Stomach (tissue), 9 donors: ENCODE results near the gene SAXO2. TPM values are rescaled to one million over a fixed set of nuclear protein-coding genes. Genes with fewer than 3 reads are reported as not detected.
A peak's percentile ranks its signal among the peaks of the same experiment; 100 is the strongest.
"Not testable (repeated sequence)": the region's sequence is repeated elsewhere in the genome, so short reads cannot be mapped to it uniquely, and the experiment has no call there.

ENCODE experiments used
- DNase-seq, 2 donors: peaks; one replicate each; pipeline versions ENCODE4 v3.0.0 to v3.0.0-alpha.2; 2013 to 2019
- H3K27ac ChIP-seq, 5 donors: fragments of 200-600 bp in 4 of 5; sonication (generic) in 4 of 5; one replicate each; pipeline ENCODE4 v1.5.1; 2013 to 2019; ENCODE audit warnings: mild to moderate bottlenecking in 1 of 5, moderate library complexity in 1 of 5
- H3K27me3 ChIP-seq, 3 donors: fragments of 200-600 bp; sonication (generic); one replicate each; pipeline ENCODE4 v1.5.1; 2017 to 2019; ENCODE audit warnings: mixed run types in 1 of 3
- H3K36me3 ChIP-seq, 4 donors: fragments of 200-600 bp; sonication (generic); 1 replicate in 3 of 4; 2 replicates in 1 of 4; pipeline ENCODE4 v1.5.1; 2016 to 2019
- H3K4me1 ChIP-seq, 4 donors: fragments of 200-600 bp; sonication (generic); one replicate each; pipeline ENCODE4 v1.5.1; 2016 to 2019
- H3K4me3 ChIP-seq, 4 donors: fragments of 200-600 bp; sonication (generic) in 3 of 4; one replicate each; pipeline ENCODE4 v1.5.1; 2016 to 2019; ENCODE audit warnings: mild to moderate bottlenecking in 1 of 4
- H3K9me3 ChIP-seq, 4 donors: fragments of 200-600 bp; sonication (generic); one replicate each; pipeline ENCODE4 v1.5.1; 2016 to 2019
- WGBS, 5 donors: extraction: QIAGEN DNeasy Blood & Tissue Kit in 3 of 5; methylation state at CpG; one replicate each; pipeline versions ENCODE4 v1.1.5 to v1.1.7; 2013 to 2018; 5-methylcytosine and 5-hydroxymethylcytosine counted together
- intact Hi-C: fragments of 100-400 bp; cut with DNase I; formaldehyde crosslinking; loops from one replicate; pipeline ENCODE4 v1.15.1; 2023; ENCODE audit warnings: low total_unique reads
- polyA plus RNA-seq, 3 donors: library from polyadenylated mRNA; stranded (reverse); fragments of 200-250 nt; gene quantifications; one replicate each; pipeline ENCODE4 v1.2.3, GENCODE V29; 2013
- total RNA-seq, 5 donors: library from RNA; depleted of rRNA; stranded (reverse); fragments of >200 nt; gene quantifications; one replicate each; pipeline versions ENCODE4 v1.1.0 to v1.2.3, GENCODE V29; 2014 to 2016
- donor health status: healthy with polysubstance abuse.
- donor health status: Bipolar disorder and iron deficiency.
- donor health status: healthy.

SAXO2 gene
- total and polyA plus RNA-seq, 8 donors = 0.14 to 18.7 (median 3.3) TPM; not detected in 2

DNA sequence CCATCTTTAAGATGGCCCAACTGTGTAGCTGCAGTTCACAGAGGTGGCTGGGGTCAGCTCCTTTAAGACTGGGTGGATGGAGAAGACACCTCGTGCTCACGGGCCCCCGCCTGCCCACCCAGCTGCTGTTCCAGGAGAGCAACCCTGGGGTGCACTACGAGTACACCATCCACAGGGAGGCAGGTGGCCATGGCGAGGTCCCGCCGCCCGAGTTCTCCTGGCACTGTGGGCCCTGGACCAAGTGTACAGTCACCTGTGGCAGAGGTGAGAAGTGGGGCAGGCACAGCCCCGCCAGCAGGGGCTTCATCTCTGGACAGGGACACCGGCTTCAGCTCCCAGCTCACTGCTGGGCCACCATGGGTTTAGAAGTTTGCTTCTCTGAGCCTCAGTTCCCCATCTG, 59.9 kb downstream of the SAXO2 start:
- DNase-seq, H3K9me3 ChIP-seq, H3K4me1 ChIP-seq, H3K4me3 ChIP-seq, H3K36me3 ChIP-seq, H3K27me3 ChIP-seq, intact Hi-C loops, H3K27ac ChIP-seq: not testable (repeated sequence)
- WGBS, 5 donors = 71 to 100% methylated on average over 2 to 4 of the region's 10 CpGs; no CpG with 5 or more reads in 3 of the 5 donors

DNA sequence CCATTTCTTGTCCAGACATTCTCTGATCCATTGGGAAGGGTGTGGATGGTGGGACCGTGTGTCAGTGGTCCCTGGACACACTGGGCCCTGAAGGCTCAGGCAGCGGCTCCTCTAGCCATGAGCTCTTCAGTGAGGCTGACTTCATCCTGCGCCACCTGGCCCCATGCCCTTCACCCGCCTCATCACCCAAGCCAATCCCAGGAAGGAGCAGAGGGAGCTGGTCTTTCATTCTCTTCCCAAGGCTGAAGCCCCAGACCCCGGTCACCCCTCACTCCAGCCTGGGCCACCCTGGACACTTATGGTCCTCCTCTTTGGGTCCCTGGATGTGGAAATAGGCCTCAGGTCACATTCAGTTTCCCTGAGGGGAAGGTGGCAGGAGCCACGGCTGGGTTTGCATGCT, 62.2 kb downstream of the SAXO2 start:
- H3K4me3 ChIP-seq, intact Hi-C loops, H3K27me3 ChIP-seq, H3K9me3 ChIP-seq, H3K4me1 ChIP-seq, H3K27ac ChIP-seq, H3K36me3 ChIP-seq: not testable (repeated sequence)
- 74 to 89% (median 84%) methylated on average over 3 to 6 of the region's 6 CpGs for WGBS, 5 donors
- DNase-seq = peak in 1 of 2 donors; percentile 20

DNA sequence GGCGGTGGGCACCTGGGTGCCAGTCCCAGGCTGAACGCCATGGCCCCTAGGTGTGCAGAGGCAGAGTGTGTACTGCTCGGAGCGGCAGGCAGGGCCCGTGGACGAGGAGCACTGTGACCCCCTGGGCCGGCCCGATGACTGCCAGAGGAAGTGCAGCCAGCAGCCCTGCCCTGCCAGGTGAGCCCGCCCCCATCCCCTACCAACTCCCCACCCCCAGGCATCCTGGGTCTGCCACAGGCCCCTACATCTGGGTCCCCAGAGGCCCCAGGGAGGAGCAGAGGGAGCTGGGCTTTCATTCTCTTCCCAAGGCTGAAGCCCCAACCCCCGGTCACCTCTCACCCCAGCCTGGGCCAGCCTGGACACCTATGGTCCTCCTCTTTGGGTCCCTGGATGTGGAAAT, 63.0 kb downstream of the SAXO2 start:
- H3K9me3 ChIP-seq, H3K27ac ChIP-seq, DNase-seq, H3K4me3 ChIP-seq, H3K27me3 ChIP-seq, H3K36me3 ChIP-seq, intact Hi-C loops, H3K4me1 ChIP-seq: not testable (repeated sequence)
- WGBS, 5 donors = 83 to 93% (median 88%) methylated on average over 1 to 10 of the region's 10 CpGs

DNA sequence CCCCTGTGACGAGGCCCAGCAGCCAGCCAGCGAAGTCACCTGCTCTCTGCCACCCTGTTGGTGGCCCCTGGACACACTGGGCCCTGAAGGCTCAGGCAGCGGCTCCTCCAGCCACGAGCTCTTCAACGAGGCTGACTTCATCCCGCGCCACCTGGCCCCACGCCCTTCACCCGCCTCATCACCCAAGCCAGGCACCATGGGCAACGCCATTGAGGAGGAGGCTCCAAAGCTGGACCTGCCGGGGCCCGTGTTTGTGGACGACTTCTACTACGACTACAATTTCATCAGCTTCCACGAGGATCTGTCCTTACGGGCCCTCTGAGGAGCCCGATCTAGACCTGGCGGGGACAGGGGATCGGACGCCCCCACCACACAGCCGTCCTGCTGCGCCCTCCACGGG, 64.3 kb downstream of the SAXO2 start:
- H3K9me3 ChIP-seq, H3K27me3 ChIP-seq, H3K4me3 ChIP-seq, H3K4me1 ChIP-seq, H3K36me3 ChIP-seq, intact Hi-C loops, DNase-seq, H3K27ac ChIP-seq: not testable (repeated sequence)
- WGBS, 5 donors = 80 to 100% (median 85%) methylated on average over 3 to 20 of the region's 23 CpGs

DNA sequence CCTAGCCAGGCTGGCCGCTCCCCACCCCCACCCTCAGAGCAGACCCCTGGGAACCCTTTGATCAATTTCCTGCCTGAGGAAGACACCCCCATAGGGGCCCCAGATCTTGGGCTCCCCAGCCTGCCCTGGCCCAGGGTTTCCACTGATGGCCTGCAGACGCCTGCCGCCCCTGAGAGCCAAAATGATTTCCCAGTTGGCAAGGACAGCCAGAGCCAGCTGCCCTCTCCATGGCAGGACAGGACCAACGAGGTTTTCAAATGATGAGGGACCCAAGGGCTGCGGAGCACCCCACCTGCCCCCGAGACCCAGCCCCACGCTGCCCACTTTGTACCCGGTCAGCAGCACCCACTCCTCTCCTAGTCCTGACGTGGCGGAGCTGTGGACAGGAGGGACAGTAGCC, 64.8 kb downstream of the SAXO2 start:
- intact Hi-C loops, DNase-seq, H3K27me3 ChIP-seq, H3K4me1 ChIP-seq, H3K36me3 ChIP-seq, H3K9me3 ChIP-seq, H3K4me3 ChIP-seq, H3K27ac ChIP-seq: not testable (repeated sequence)
- 83 to 91% (median 85%) methylated on average over 1 to 8 of the region's 10 CpGs; no CpG with 5 or more reads in 1 of the 5 donors for WGBS, 5 donors

DNA sequence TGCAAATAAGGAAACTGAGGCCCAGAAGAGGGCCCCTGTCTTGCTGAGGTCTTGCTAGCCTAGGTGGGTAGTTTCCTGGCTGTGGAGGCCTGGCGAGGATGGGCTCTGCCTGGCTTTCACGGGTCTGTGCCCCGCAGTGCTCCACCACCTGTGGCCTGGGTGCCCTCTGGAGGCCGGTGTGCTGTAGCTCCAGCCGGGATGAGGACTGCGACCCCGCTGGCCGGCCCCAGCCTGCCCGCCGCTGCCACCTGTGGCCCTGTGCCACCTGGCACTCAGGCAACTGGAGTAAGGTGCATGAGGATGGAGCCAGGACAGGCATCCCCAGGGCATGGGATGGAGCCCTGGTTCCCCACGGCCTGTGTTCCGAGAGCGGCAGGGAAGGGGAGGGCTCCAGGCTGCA, 66.4 kb downstream of the SAXO2 start:
- H3K27ac ChIP-seq, H3K27me3 ChIP-seq, H3K4me1 ChIP-seq, H3K36me3 ChIP-seq, H3K4me3 ChIP-seq, DNase-seq, H3K9me3 ChIP-seq, intact Hi-C loops: not testable (repeated sequence)
- 22 to 38% (median 28%) methylated on average over 5 to 6 of the region's 13 CpGs; no CpG with 5 or more reads in 2 of the 5 donors for WGBS, 5 donors

GRCh38 chr15:82330921-82331320, 68.3 kb downstream of the SAXO2 start:
- H3K27ac ChIP-seq, DNase-seq: not testable (repeated sequence)
- WGBS, 5 donors = 89 to 96% (median 95%) methylated on average over 5 to 6 of the region's 11 CpGs; no CpG with 5 or more reads in 2 of the 5 donors

GRCh38 chr15:82331576-82332304, 69.1 kb downstream of the SAXO2 start:
- intact Hi-C loops = not testable (repeated sequence)
- 88 to 100% (median 92%) methylated on average over 1 to 2 of the region's 3 CpGs; no CpG with 5 or more reads in 2 of the 5 donors for WGBS, 5 donors

More at GRCh38 chr15:82330921-82331320, 68.3 kb downstream of the SAXO2 start:
- H3K36me3 ChIP-seq, H3K9me3 ChIP-seq, H3K4me3 ChIP-seq, H3K4me1 ChIP-seq, H3K27me3 ChIP-seq, intact Hi-C loops: not testable (repeated sequence)

DNA sequence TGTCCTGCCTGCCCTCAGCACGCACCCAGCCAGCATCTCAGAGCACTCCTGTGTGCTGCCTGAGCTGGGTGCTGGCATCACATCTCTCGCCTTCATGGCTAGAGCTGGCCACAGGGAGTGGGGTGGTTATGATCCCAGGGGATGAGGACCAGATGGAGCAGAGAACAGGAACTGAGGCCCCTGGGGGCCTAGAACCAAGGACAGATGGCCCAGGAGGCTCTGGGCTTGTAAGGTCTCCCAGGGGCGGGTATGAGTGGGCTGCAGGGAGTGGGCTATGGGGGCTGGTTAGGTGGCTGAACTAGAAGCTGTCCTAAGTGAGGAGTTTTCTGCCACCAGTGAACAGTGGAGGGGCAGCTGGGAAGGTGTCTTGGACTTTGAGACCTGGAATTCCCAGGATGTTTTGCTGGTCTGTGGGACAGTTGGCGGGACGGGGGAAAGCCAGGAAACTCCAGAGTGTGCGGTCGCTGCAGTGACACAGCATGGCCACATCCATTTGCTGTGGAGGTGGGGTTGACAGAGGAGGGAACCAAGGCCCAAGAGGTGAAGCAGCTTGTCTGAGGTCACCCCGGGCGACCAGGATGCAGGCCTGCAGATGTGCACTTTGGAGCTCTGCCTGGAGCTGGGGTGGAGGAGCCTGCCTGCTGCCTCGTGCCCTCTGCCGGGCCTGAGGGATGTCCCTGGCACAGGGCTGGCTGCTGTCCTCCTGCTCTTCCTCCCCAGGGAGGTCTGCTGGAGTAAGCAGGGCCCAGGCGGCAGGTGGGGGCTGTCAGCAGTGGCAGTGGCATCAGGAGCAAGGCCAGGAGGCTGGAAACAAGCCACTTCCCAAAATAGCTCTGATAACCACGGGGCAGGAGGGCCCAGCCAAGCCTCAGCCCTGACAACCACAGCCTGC, 70.3 kb downstream of the SAXO2 start:
- intact Hi-C loops, H3K4me3 ChIP-seq, H3K36me3 ChIP-seq, H3K27ac ChIP-seq, H3K4me1 ChIP-seq, H3K27me3 ChIP-seq, H3K9me3 ChIP-seq: not testable (repeated sequence)
- WGBS, 5 donors = 33 to 74% (median 55%) methylated on average over 2 to 12 of the region's 13 CpGs
- DNase-seq = peak in 1 of 2 donors; percentile 34

More at GRCh38 chr15:82331576-82332304, 69.1 kb downstream of the SAXO2 start:
- not testable (repeated sequence) for DNase-seq, H3K27me3 ChIP-seq, H3K4me1 ChIP-seq, H3K36me3 ChIP-seq, H3K9me3 ChIP-seq, H3K27ac ChIP-seq, H3K4me3 ChIP-seq

DNA sequence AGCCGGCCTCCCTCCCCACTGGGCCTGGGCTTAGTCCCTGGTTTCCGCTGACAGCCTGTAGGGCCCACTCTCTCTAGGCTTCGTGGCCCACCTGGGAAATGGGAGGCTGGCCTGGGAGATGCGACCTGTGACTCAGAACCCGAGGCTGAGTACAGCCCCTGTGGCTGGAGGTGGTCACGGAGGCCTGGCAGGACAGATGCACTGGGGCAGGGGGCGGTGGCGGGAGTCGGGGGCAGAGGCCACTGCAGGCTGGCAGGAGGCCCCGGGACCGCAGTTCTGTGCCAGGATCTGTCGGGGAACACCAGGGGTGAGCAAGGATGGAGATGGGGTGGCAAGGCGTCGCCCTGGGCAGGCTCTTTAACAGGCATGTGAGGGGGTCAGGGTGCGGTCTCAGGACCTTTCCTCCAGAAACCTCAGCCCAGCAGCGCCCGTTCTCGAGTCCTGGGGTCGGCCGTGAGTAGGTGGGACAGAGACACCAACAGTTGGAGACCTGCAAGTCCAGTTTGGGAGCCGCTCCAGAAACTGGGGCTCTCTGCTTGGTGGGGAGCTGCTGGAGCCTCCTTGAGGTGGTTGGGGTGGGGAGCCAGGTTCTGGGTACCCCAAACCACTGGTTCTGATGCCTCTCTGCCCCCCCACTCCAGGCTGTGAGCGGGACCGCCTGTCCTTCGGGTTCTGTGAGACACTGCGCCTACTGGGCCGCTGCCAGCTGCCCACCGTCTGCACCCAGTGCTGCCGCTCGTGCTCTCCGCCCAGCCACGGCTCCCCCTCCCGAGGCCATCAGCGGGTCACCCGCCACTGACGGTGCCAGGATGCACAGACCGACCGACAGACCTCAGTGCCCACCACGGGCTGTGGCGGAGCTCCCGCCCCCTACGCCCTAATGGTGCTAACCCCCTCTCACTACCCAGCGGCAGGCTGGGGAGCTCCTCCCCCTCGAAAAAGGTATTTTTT, 71.3 kb downstream of the SAXO2 start:
- H3K27me3 ChIP-seq, H3K27ac ChIP-seq, H3K36me3 ChIP-seq, H3K9me3 ChIP-seq, intact Hi-C loops, H3K4me3 ChIP-seq, H3K4me1 ChIP-seq, DNase-seq: not testable (repeated sequence)
- 73 to 87% (median 82%) methylated on average over 10 to 38 of the region's 43 CpGs; no CpG with 5 or more reads in 1 of the 5 donors for WGBS, 5 donors
